Activated naive CD4-positive, alpha-beta T cell treated with anti-CD3 and anti-CD28 coated beads for 36 hours (primary cell): Measurements from ENCODE around the gene SHBG. TPM values are rescaled to one million over a fixed set of nuclear protein-coding genes. Genes with fewer than 3 reads are reported as not detected.

Experiments used
- CTCF ChIA-PET: fragments of 350-600 bp; sonication (Branson Sonifier 250); formaldehyde crosslinking; loops from one replicate; lab custom pipeline; 2021; ENCODE audit warnings: antibody characterized with exemption; lab: Charles Lee
- DNase-seq: peaks from one replicate; pipeline ENCODE4 v3.0.0-alpha.2; 2020
- H3K27ac Mint-ChIP-seq: one replicate; pipeline ENCODE4 v1.8.0; 2021; ENCODE audit warnings: mild to moderate bottlenecking, mixed read lengths
- H3K27me3 Mint-ChIP-seq: one replicate; pipeline ENCODE4 v1.8.0; 2021; ENCODE audit warnings: low read depth, mixed read lengths
- H3K36me3 Mint-ChIP-seq: one replicate; pipeline ENCODE4 v1.8.0; 2021; ENCODE audit warnings: low read depth, mixed read lengths
- H3K4me1 Mint-ChIP-seq: one replicate; pipeline ENCODE4 v1.8.0; 2021; ENCODE audit warnings: low read depth, mixed read lengths
- H3K4me3 Mint-ChIP-seq: one replicate; pipeline ENCODE4 v1.8.0; 2021; ENCODE audit warnings: mild to moderate bottlenecking, moderate library complexity, mixed read lengths
- H3K9me3 Mint-ChIP-seq: one replicate; pipeline ENCODE4 v1.8.0; 2021; ENCODE audit warnings: mixed read lengths
- intact Hi-C: fragments of 100-400 bp; cut with micrococcal nuclease; formaldehyde crosslinking; loops from one replicate; pipeline ENCODE4 v1.15.1; 2023
- total RNA-seq, 2 experiments: library from RNA; stranded (reverse); gene quantifications; one replicate each; pipeline ENCODE4 v1.2.3, GENCODE V29; 2021

The SHBG gene
- total RNA-seq, 2 experiments from 2014 or later, result not detected

- CTCF ChIA-PET, result interaction anchor here (0.5 to 2.9 kb wide), 3 partner anchors 21 to 35 kb away, joined by 3 to 20 read pairs (median 12); partner anchors contain the start of genes SHBG, TP53 and WRAP53
- intact Hi-C loops, result loop anchor here (5.0 kb wide), 1 partner anchor 65 kb away; the partner anchor contains the start of gene DNAH2
- Mint-ChIP-seq H3K4me3 (peak overlapping the region; percentile 22), H3K36me3 (no peaks in the 10 kb centered on the region), H3K27ac (no peak overlapping the region), H3K27me3 (peaks cover 22% of the 10 kb centered on the region), H3K4me1 (peaks cover 18% of the 10 kb centered on the region), H3K9me3 (no peaks in the 10 kb centered on the region)
- no peak for DNase-seq
Measured at GRCh38 chr17:7651665-7652387, 21.9 kb downstream of the SHBG start.

- Mint-ChIP-seq H3K9me3 (no peaks in the 10 kb centered on the region), H3K27me3 (peaks cover 22% of the 10 kb centered on the region), H3K36me3 (no peaks in the 10 kb centered on the region), H3K27ac (no peak overlapping the region), H3K4me3 (no peak overlapping the region), H3K4me1 (peaks cover 18% of the 10 kb centered on the region)
- DNase-seq, result no peak
- intact Hi-C loops, result loop anchor here (5.0 kb wide), 1 partner anchor 65 kb away; the partner anchor contains the start of gene DNAH2
- CTCF ChIA-PET, result interaction anchor here (0.5 to 0.7 kb wide), 2 partner anchors 30 to 208 kb away, joined by 3 read pairs; no protein-coding TSS in a partner anchor
Measured at GRCh38 chr17:7652388-7653356, 22.7 kb downstream of the SHBG start.

GRCh38 chr17:7654832-7655540 lies 25.1 kb downstream of the SHBG start:
- no peak for DNase-seq
- no peaks in the 10 kb centered on the region for H3K9me3 Mint-ChIP-seq
- CTCF ChIA-PET, result interaction anchor here (0.6 to 2.4 kb wide), 2 partner anchors 22 to 76 kb away, joined by 4 to 9 read pairs; no protein-coding TSS in a partner anchor
- no peak overlapping the region for H3K4me3 Mint-ChIP-seq
- peaks cover 20% of the 10 kb centered on the region for H3K27me3 Mint-ChIP-seq
- H3K36me3 Mint-ChIP-seq, result no peaks in the 10 kb centered on the region
- H3K4me1 Mint-ChIP-seq, result peaks cover 15% of the 10 kb centered on the region
- H3K27ac Mint-ChIP-seq, result no peak overlapping the region
- intact Hi-C loops, result loop anchor here (5.0 kb wide), 1 partner anchor 62 kb away; the partner anchor contains the start of gene DNAH2

DNA sequence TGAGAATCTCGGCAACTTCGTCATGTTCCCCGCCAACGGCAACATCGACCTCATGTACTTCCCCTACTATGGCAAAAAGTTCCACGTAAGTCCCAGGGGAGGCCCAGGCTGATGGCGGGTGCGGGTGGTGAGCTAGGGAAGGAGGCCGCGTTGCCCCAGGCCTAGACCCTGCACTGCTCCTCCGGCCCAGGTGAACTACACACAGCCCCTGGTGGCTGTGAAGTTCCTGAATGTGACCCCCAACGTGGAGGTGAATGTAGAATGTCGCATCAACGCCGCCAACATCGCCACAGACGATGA lies 25.6 kb downstream of the SHBG start:
- Mint-ChIP-seq H3K27me3 (peaks cover 15% of the 10 kb centered on the region), H3K4me3 (no peak overlapping the region), H3K4me1 (peaks cover 10% of the 10 kb centered on the region), H3K27ac (no peak overlapping the region), H3K36me3 (no peaks in the 10 kb centered on the region), H3K9me3 (no peaks in the 10 kb centered on the region)
- CTCF ChIA-PET, result interaction anchor here (0.6 to 2.4 kb wide), 2 partner anchors 23 to 75 kb away, joined by 4 to 9 read pairs; no protein-coding TSS in a partner anchor
- intact Hi-C loops, result no loop called here
- DNase-seq, result no peak

- Mint-ChIP-seq H3K27me3 (peaks cover 6% of the 10 kb centered on the region), H3K4me3 (no peak overlapping the region), H3K27ac (no peak overlapping the region), H3K36me3 (no peaks in the 10 kb centered on the region), H3K9me3 (no peaks in the 10 kb centered on the region), H3K4me1 (peaks cover under 1% of the 10 kb centered on the region)
- intact Hi-C loops, result no loop called here
- CTCF ChIA-PET, result interaction anchor here (0.6 to 2.4 kb wide), 3 partner anchors 17 to 57 kb away, joined by 3 to 9 read pairs (median 3); no protein-coding TSS in a partner anchor
- DNase-seq, result no peak
Measured at GRCh38 chr17:7656958-7657609, 27.1 kb downstream of the SHBG start.

DNA sequence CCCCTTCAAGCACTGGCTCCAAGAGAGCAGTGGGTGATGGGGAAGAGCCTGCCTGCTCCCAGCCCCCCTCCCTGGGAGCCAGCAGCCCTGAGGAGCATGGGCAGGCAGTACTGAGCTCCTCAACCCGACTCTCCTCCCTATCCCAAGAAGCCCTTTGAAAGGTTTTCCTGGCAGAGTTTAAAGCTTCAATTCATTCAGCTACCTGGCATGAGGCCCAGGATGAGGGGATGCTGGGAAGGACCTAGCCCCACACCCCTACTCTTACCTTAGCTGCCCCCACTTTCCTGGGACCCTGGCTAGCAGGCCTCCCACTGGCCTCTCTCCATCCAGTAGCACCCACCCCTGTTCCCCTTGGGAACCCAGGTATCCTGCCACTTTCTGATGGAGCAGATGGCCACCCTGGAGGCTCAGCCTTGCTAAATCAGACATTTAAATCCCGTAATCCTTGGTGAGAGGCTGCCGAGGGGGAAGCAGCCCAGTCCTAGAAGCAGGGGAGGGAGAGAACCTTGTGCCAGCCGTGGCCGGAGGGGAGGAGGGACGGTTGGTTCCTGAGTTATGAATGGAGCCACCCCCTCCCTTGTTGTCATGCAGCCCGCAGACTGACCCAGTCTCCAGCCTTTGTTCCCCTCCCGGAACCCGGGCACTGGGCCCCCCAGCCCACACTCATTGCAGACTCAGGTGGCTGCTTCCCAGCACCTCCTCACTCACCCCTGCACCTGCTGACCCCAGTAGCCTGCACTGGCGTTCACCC lies 37.9 kb downstream of the SHBG start:
- H3K4me3 Mint-ChIP-seq, result no peak overlapping the region
- DNase-seq, result no peak
- intact Hi-C loops, result no loop called here
- H3K27me3 Mint-ChIP-seq, result no peaks in the 10 kb centered on the region
- peaks cover 20% of the 10 kb centered on the region for H3K36me3 Mint-ChIP-seq
- no peak overlapping the region for H3K27ac Mint-ChIP-seq
- no peaks in the 10 kb centered on the region for H3K9me3 Mint-ChIP-seq
- CTCF ChIA-PET, result interaction anchor here (0.6 to 1.0 kb wide), 2 partner anchors 20 to 58 kb away, joined by 3 to 4 read pairs; partner anchors contain the start of gene TP53
- H3K4me1 Mint-ChIP-seq, result no peaks in the 10 kb centered on the region

DNA sequence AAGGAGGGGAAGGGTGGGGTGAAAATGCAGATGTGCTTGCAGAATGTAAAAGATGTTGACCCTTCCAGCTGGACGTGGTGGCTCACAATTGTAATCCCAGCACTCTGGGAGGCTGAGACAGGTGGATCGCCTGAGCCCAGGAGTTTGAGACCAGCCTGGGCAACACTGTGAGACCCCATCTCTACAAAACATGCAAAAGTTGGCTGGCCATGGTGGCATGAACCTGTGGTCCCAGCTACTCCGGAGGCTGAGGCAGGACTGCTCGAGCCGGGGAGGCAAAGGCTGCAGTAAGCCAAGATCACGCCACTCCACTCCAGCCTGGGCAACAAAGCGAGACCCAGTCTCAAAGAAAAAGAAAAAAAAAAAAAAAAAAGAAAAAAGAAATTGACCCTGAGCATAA lies 38.5 kb downstream of the SHBG start:
- peaks cover 3% of the 10 kb centered on the region for H3K9me3 Mint-ChIP-seq
- H3K27me3 Mint-ChIP-seq, result no peaks in the 10 kb centered on the region
- intact Hi-C loops, result no loop called here
- H3K4me3 Mint-ChIP-seq, result no peak overlapping the region
- no peak for DNase-seq
- CTCF ChIA-PET, result interaction anchor here (0.6 kb wide), 1 partner anchor 299 kb away, joined by 3 read pairs; no protein-coding TSS in a partner anchor
- H3K4me1 Mint-ChIP-seq, result no peaks in the 10 kb centered on the region
- H3K36me3 Mint-ChIP-seq, result peaks cover 25% of the 10 kb centered on the region
- H3K27ac Mint-ChIP-seq, result no peak overlapping the region

- Mint-ChIP-seq H3K36me3 (peaks cover 42% of the 10 kb centered on the region), H3K4me1 (peaks cover 2% of the 10 kb centered on the region), H3K27ac (no peak overlapping the region), H3K4me3 (no peak overlapping the region), H3K9me3 (peaks cover 9% of the 10 kb centered on the region), H3K27me3 (no peaks in the 10 kb centered on the region)
- intact Hi-C loops, result no loop called here
- CTCF ChIA-PET, result interaction anchor here (0.6 to 1.9 kb wide), 17 partner anchors 12 to 320 kb away, joined by 3 to 7 read pairs (median 3); partner anchors contain the start of genes DNAH2, SAT2 and TP53
- DNase-seq, result peak; percentile 71
Measured at GRCh38 chr17:7673239-7673638, 43.3 kb downstream of the SHBG start.

- Mint-ChIP-seq H3K9me3 (peaks cover 9% of the 10 kb centered on the region), H3K36me3 (peaks cover 40% of the 10 kb centered on the region), H3K4me3 (no peak overlapping the region), H3K27ac (no peak overlapping the region), H3K4me1 (peaks cover 2% of the 10 kb centered on the region), H3K27me3 (no peaks in the 10 kb centered on the region)
- CTCF ChIA-PET, result interaction anchor here (0.6 to 1.1 kb wide), 2 partner anchors 47 to 258 kb away, joined by 3 to 4 read pairs; partner anchors contain the start of gene SAT2
- DNase-seq, result no peak
- intact Hi-C loops, result no loop called here
Measured at GRCh38 chr17:7674934-7675333, 45.0 kb downstream of the SHBG start.

DNA sequence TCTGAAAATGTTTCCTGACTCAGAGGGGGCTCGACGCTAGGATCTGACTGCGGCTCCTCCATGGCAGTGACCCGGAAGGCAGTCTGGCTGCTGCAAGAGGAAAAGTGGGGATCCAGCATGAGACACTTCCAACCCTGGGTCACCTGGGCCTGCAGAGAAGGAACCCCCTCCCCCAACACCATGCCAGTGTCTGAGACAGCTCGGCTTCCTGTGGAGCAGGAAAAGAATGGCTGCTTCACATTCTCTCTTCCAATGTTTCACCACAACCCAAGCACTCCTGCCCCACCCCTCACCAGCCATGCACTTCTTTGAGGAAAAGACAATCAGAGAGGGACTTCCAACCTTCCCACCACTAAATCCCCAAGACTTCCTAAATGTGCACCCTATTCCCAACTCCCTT lies 46.6 kb downstream of the SHBG start:
- peaks cover 33% of the 10 kb centered on the region for H3K36me3 Mint-ChIP-seq
- H3K9me3 Mint-ChIP-seq, result peaks cover 9% of the 10 kb centered on the region
- no peaks in the 10 kb centered on the region for H3K27me3 Mint-ChIP-seq
- H3K27ac Mint-ChIP-seq, result no peak overlapping the region
- CTCF ChIA-PET, result no interaction called here
- intact Hi-C loops, result no loop called here
- peaks cover 2% of the 10 kb centered on the region for H3K4me1 Mint-ChIP-seq
- no peak overlapping the region for H3K4me3 Mint-ChIP-seq
- DNase-seq, result no peak
